Fibroblast of skin of right biceps (primary cell): Measurements from ENCODE around the gene IL20RB.
"Not testable (repeated sequence)": the region's sequence is repeated elsewhere in the genome, so short reads cannot be mapped to it uniquely, and the experiment has no call there.

Source experiments
- DNase-seq: peaks from one replicate; pipeline ENCODE4 v3.0.0-alpha.2; 2013

IL20RB gene

DNA sequence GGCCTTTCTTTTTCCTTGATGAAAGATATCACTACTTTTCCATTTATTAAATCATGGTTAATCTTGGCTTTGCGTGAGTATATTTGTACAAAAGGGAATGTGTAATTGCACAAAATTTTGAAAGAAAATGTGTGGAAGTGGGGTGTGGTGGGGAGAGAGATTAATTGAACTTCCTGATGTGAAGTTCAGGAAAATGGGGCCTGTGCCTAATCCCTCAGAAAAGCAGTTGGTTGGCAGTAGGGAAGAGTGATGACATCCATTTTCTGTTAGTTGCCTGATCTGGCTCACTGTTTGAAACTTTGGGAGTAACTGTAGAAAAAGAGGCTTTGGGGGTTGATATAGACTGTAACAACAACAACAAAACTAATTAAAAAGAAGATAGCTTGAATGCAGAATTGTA, 10.8 kb upstream of the IL20RB start:
- DNase-seq, result no peak

- DNase-seq, result no peak
Measured at GRCh38 chr3:136947477-136947876, 10.3 kb upstream of the IL20RB start.

DNA sequence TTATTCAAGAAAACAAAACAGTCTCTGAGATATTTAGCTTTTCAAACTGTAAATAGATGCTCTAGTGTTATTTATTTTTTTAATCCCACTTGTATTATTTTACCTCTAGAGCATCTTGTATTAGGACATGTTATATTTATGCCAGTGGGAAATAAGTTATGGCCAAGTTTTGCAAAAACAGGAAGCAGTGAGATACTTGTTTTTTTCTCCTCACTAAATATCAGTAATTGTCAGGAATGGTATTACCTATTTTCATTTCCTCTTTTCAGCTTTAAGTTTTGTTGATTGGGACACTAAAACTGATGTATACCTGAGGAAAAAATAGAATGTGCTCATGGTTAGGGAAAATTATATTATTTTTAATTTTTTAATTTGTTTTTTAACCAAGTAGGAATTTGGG, 8.6 kb upstream of the IL20RB start:
- DNase-seq, result no peak

DNA sequence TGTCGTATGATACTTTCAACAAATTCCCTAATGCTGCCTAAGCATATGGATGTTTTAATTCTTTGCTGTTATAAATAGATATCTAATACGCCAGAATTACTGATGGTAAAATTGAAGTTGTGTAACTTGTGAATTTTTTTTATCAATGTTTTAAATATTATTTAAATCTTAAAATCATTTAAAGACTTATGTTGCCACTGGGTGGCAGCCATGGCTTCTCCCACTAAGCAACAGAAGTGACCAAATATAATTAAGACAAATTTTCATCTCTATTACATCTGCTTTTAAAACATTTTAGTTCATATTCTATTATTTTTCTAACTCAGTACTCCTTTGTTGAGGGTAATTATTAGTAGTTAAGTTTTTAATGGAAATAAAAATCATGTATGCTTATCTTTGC, 8.1 kb upstream of the IL20RB start:
- no peak for DNase-seq

- DNase-seq, result no peak
Measured at GRCh38 chr3:136950623-136951022, 7.2 kb upstream of the IL20RB start.

DNA sequence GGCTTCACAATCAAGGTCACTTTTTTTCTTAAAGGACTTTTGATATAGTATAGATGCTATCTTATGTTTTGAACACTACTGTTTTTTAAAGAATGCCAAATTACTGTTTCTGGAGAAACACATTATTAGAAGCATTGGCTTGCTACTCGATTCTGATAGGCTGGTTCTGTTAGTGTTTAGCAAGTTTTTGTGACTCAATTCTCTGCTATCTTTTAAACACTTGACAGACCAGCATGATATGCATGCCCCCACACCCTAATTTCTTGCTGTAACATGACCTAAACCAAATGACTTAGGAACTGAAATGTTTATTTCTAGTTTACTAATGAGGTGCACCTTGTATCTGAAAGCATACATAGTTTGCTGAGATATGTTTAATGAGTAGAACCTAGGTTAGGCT, 5.5 kb upstream of the IL20RB start:
- DNase-seq, result no peak

DNA sequence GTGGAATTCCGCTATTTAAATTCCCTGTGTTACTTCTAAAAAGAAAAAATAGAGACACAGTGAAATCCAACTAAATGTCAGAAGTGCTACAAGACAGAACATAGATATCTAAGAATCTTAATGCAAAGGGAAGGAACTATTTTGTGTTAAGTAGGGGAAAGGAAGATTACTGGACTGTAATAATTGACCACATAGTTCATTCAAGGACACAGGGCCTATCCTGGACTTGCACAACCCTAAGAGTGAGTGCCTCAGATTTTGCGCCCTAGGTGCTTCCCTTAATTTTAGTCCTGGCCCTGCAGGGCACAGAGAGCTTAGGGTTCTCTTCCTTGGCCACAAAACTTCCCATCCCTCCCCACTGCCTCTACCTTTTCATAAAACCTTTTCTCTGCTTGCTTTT, 3.5 kb upstream of the IL20RB start:
- no peak for DNase-seq

DNA sequence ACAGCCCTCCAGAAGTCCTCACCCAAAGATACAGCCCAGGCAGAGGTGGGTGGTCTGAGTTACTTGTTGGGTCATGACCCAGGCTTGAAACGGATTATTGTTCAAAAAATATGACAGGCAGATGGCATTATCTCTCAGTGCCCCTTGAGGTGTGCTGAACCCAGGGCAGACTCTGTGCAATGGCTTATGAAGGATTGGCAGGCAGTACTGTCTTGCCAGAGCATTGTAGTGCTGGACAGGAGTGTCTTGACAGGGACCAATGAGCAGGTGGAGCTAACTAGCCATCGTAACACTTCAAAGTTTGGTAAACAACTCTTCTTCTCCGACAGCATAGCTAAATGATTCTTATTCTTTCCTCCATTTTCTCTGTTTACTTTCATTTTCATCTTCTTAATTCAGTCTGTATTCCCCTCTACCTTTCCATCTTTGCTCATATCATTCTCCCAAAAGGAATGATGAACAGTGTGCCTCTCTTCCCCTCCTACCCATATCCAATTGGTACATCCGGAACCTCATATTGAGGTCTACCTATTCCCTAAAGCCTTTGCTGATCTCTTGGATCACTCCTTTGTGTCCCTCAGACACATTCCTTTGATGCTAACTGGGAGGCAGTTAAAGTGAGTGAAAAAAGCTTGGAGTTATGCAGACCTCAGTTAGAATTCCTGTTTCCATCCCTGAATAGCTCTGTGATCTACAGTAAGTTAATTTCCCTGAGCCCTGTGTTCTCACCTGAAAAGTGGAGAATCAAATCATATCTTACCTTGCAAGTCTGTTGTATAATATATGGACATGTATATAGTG, 2.6 kb upstream of the IL20RB start:
- no peak for DNase-seq

DNA sequence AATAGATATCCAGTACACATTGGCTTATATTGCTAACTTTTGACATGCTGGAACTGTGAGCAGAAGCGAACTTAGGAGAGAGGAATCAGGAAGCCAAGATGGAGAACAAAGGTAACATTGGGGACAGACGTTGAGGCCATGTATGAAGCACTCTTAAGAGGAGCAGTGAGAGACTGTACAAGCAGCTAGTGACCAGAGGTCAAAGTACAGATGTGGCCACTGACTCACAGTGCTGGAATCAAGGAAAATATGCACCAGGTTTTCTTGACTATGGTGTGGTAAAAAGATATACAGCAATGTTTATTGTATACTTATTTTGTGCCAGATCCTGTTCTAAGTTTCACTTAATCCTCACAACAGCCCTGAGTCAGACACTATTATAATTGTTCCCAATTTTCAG, 2.0 kb upstream of the IL20RB start:
- peak; percentile 68 for DNase-seq

GRCh38 chr3:136956971-136957370, 812 bp upstream of the IL20RB start:
- no peak for DNase-seq

DNA sequence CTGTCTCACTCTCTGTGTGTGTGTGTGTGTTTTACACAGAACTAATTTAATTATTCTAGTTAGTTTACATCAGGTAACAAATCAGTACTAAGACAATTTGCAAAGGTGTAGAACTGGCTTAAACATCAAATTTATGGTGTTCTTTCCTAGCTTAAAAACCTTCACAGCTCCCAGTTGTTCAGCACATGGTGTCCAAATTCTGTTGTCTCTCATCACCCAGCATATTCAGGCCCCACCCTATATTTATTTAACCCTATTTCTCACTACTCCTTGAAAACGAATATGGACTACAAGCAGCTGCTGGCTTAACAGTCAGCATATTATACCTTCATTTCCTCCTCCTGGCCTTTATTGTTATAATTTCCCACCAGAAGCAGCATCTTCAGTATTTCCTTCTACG, 1.2 kb downstream of the IL20RB start:
- DNase-seq, result no peak

- no peak for DNase-seq
Measured at GRCh38 chr3:136959599-136959998, 1.8 kb downstream of the IL20RB start.

GRCh38 chr3:136960838-136961836, 3.4 kb downstream of the IL20RB start:
- DNase-seq, result peak; percentile 28

GRCh38 chr3:136962927-136963326, 5.1 kb downstream of the IL20RB start:
- no peak for DNase-seq

- not testable (repeated sequence) for DNase-seq
Measured at GRCh38 chr3:136969539-136969938, 11.8 kb downstream of the IL20RB start.

DNA sequence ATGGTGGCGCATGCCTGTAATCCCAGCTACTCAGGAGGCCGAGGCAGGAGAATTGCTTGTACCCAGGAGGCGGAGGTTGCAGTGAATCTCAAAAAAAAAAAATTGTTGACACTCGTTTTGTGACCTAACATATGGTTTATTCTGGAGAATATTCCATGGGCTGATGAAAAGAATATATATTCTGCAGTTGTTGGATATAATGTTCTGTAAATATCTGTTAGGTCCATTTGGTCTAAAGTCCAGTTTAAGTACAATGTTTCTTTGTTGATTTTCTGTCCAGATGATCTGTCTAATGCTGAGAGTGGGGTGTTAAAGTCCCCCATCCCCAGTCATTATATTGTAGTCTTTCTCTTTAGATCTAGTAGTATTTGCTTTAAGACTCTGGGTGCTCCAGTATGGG, 15.6 kb downstream of the IL20RB start:
- no peak for DNase-seq

DNA sequence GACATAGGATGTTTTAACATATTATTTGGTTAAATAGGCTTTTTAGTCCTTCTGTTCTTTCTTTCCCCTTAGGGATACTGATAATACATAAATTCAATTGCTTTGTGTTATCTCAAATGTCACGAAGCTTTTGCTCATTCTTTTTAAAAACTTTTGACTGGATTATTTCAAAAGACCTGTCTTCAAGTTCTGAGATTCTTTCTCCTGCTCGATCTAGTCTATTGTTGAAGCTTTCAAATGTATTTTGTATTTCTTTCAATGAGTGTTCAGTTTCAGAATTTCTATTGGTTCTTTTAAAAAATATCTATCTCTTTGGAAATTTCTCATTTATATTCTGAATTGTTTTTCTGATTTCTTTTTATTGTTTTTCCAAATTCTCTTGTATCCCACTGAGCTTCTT, 16.9 kb downstream of the IL20RB start:
- no peak for DNase-seq

- no peak for DNase-seq
Measured at GRCh38 chr3:136979204-136979603, 21.4 kb downstream of the IL20RB start.

- DNase-seq, result peak; percentile 61
Measured at GRCh38 chr3:136979684-136980083, 21.9 kb downstream of the IL20RB start.

- no peak for DNase-seq
Measured at GRCh38 chr3:136982033-136982432, 24.2 kb downstream of the IL20RB start.

GRCh38 chr3:136982520-136983138, 24.8 kb downstream of the IL20RB start:
- no peak for DNase-seq

- no peak for DNase-seq
Measured at GRCh38 chr3:136984837-136985236, 27.1 kb downstream of the IL20RB start.

DNA sequence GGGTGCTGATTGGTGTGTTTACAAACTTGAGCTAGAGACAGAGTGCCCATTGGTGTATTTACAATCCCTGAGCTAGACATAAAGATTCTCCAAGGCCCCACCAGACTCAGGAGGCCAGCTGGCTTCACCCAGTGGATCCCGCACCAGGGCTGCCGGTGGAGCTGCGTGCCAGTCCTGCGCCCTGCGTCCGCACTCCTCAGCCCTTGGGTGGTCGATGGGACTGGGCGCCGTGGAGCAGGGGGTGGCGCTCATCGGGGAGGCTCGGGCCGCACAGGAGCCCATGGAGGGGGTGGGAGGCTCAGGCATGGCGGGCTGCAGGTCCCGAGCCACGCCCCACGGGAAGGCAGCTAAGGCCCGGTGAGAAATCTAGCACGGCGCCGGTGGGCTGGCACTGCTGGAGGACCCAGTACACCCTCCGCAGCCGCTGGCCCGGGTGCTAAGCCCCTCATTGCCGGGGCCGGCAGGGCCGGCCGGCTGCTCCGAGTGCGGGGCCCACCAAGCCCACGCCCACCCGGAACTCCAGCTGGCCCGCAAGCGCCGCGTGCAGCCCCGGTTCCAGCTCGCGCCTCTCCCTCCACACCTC, 29.7 kb downstream of the IL20RB start:
- DNase-seq, result not testable (repeated sequence)
